Stimulated activated naive B cell treated with anti-CD40 and anti-IgM and Interleukin-4, amounts not matched to agents 10 μg/mL and 1 μg/mL and 100 μg/mL, for 72 hours (primary cell): Measurements from ENCODE around the gene MAPK8.

ENCODE experiments used
- ATAC-seq, 2 donors: fragments of 150-1000 bp; cut with Tn5 transposase; replicated peaks; 2 replicates each; pipeline ENCODE4 v1.10.0; 2021; ENCODE audit warnings: moderate library complexity in 1 of 2
- DNase-seq: peaks from one replicate; pipeline ENCODE4 v3.0.0; 2021
- H3K27ac Mint-ChIP-seq: one replicate; pipeline ENCODE4 v1.8.0; 2022; ENCODE audit warnings: mild to moderate bottlenecking, mixed read lengths
- H3K27me3 Mint-ChIP-seq, 2 donors: one replicate each; pipeline ENCODE4 v1.8.0; 2022; ENCODE audit warnings: mixed read lengths in 2 of 2
- H3K36me3 Mint-ChIP-seq, 2 donors: one replicate each; pipeline ENCODE4 v1.8.0; 2022; ENCODE audit warnings: mixed read lengths in 2 of 2, mild to moderate bottlenecking in 1 of 2
- H3K4me1 Mint-ChIP-seq, 2 donors: one replicate each; pipeline ENCODE4 v1.8.0; 2022; ENCODE audit warnings: mixed read lengths in 2 of 2, mild to moderate bottlenecking in 1 of 2
- H3K4me3 Mint-ChIP-seq, 2 donors: one replicate each; pipeline ENCODE4 v1.8.0; 2022; ENCODE audit warnings: mild to moderate bottlenecking in 2 of 2, mixed read lengths in 2 of 2, moderate library complexity in 1 of 2
- H3K9me3 Mint-ChIP-seq, 2 donors: one replicate each; pipeline ENCODE4 v1.8.0; 2022; ENCODE audit warnings: mixed read lengths in 2 of 2, mild to moderate bottlenecking in 1 of 2

Gene MAPK8

GRCh38 chr10:48460182-48460581 lies 153.7 kb downstream of the MAPK8 start:
- ATAC-seq (no peak), DNase-seq (no peak)
- H3K27ac Mint-ChIP-seq, result no peak overlapping the region
- H3K4me1 Mint-ChIP-seq, result peaks cover 10 to 17% of the 10 kb centered on the region in 2 donors
- H3K9me3 Mint-ChIP-seq, result no peaks in the 10 kb centered on the region
- H3K27me3 Mint-ChIP-seq, result peaks cover 5 to 12% of the 10 kb centered on the region in 2 donors
- no peak overlapping the region for H3K4me3 Mint-ChIP-seq
- H3K36me3 Mint-ChIP-seq, result peaks cover 7 to 10% of the 10 kb centered on the region in 2 donors

- DNase-seq, result no peak
- Mint-ChIP-seq H3K4me3 (no peak overlapping the region), H3K27ac (no peak overlapping the region), H3K36me3 (peaks cover 7 to 10% of the 10 kb centered on the region in 2 donors), H3K9me3 (no peaks in the 10 kb centered on the region), H3K4me1 (peaks cover 6 to 8% of the 10 kb centered on the region in 2 donors), H3K27me3 (peaks cover 5 to 12% of the 10 kb centered on the region in 2 donors)
- no peak for ATAC-seq
Measured at GRCh38 chr10:48461623-48462481, 155.4 kb downstream of the MAPK8 start.

- Mint-ChIP-seq H3K36me3 (peaks cover 6 to 10% of the 10 kb centered on the region in 2 donors), H3K4me3 (no peak overlapping the region), H3K27ac (no peak overlapping the region), H3K27me3 (peaks cover 5 to 9% of the 10 kb centered on the region in 2 donors), H3K9me3 (no peaks in the 10 kb centered on the region), H3K4me1 (peaks cover 1 to 2% of the 10 kb centered on the region in 2 donors)
- DNase-seq, result no peak
- no peak for ATAC-seq
Measured at GRCh38 chr10:48462482-48463020, 156.1 kb downstream of the MAPK8 start.

GRCh38 chr10:48463318-48464003 lies 157.0 kb downstream of the MAPK8 start:
- Mint-ChIP-seq H3K9me3 (no peaks in the 10 kb centered on the region), H3K4me1 (no peaks in the 10 kb centered on the region), H3K27me3 (no peaks in the 10 kb centered on the region), H3K27ac (no peak overlapping the region), H3K36me3 (peaks cover 3 to 5% of the 10 kb centered on the region in 2 donors), H3K4me3 (no peak overlapping the region)
- ATAC-seq, result no peak
- no peak for DNase-seq

GRCh38 chr10:48464121-48464870 lies 157.8 kb downstream of the MAPK8 start:
- H3K27ac Mint-ChIP-seq, result peak overlapping the region; percentile 11
- no peak overlapping the region for H3K4me3 Mint-ChIP-seq
- H3K27me3 Mint-ChIP-seq, result no peaks in the 10 kb centered on the region
- ATAC-seq, result no peak
- no peaks in the 10 kb centered on the region for H3K9me3 Mint-ChIP-seq
- no peak for DNase-seq
- H3K4me1 Mint-ChIP-seq, result no peaks in the 10 kb centered on the region
- peaks cover 0 to 3% of the 10 kb centered on the region in 2 donors for H3K36me3 Mint-ChIP-seq

- H3K27ac Mint-ChIP-seq, result no peak overlapping the region
- H3K9me3 Mint-ChIP-seq, result no peaks in the 10 kb centered on the region
- H3K4me1 Mint-ChIP-seq, result no peaks in the 10 kb centered on the region
- H3K36me3 Mint-ChIP-seq, result no peaks in the 10 kb centered on the region
- ATAC-seq (no peak), DNase-seq (no peak)
- no peak overlapping the region for H3K4me3 Mint-ChIP-seq
- no peaks in the 10 kb centered on the region for H3K27me3 Mint-ChIP-seq
Measured at GRCh38 chr10:48464871-48465736, 158.6 kb downstream of the MAPK8 start.

- DNase-seq (no peak), ATAC-seq (no peak)
- H3K27ac Mint-ChIP-seq, result no peak overlapping the region
- H3K4me1 Mint-ChIP-seq, result no peaks in the 10 kb centered on the region
- no peaks in the 10 kb centered on the region for H3K36me3 Mint-ChIP-seq
- no peak overlapping the region for H3K4me3 Mint-ChIP-seq
- no peaks in the 10 kb centered on the region for H3K27me3 Mint-ChIP-seq
- H3K9me3 Mint-ChIP-seq, result no peaks in the 10 kb centered on the region
Measured at GRCh38 chr10:48465860-48466521, 159.5 kb downstream of the MAPK8 start.

- DNase-seq, result no peak
Measured at GRCh38 chr10:48466611-48467240, 160.2 kb downstream of the MAPK8 start.

GRCh38 chr10:48467669-48468068 lies 161.2 kb downstream of the MAPK8 start:
- ATAC-seq, result no peak
- Mint-ChIP-seq H3K4me1 (no peaks in the 10 kb centered on the region), H3K9me3 (no peaks in the 10 kb centered on the region), H3K4me3 (no peak overlapping the region), H3K27me3 (no peaks in the 10 kb centered on the region), H3K27ac (no peak overlapping the region), H3K36me3 (peaks cover 0 to 2% of the 10 kb centered on the region in 2 donors)
- DNase-seq, result no peak

More at GRCh38 chr10:48466611-48467240, 160.2 kb downstream of the MAPK8 start:
- Mint-ChIP-seq H3K27ac (no peak overlapping the region), H3K9me3 (no peaks in the 10 kb centered on the region), H3K4me1 (no peaks in the 10 kb centered on the region), H3K27me3 (no peaks in the 10 kb centered on the region), H3K36me3 (no peaks in the 10 kb centered on the region), H3K4me3 (no peak overlapping the region)
- no peak for ATAC-seq

GRCh38 chr10:48468130-48468790 lies 161.8 kb downstream of the MAPK8 start:
- Mint-ChIP-seq H3K27ac (no peak overlapping the region), H3K36me3 (peaks cover 0 to 2% of the 10 kb centered on the region in 2 donors), H3K27me3 (no peaks in the 10 kb centered on the region), H3K4me3 (no peak overlapping the region), H3K4me1 (no peaks in the 10 kb centered on the region), H3K9me3 (no peaks in the 10 kb centered on the region)
- DNase-seq, result no peak
- ATAC-seq, result no peak

GRCh38 chr10:48468866-48469511 lies 162.5 kb downstream of the MAPK8 start:
- H3K4me1 Mint-ChIP-seq, result no peaks in the 10 kb centered on the region
- no peaks in the 10 kb centered on the region for H3K27me3 Mint-ChIP-seq
- no peaks in the 10 kb centered on the region for H3K9me3 Mint-ChIP-seq
- H3K36me3 Mint-ChIP-seq, result peaks cover 0 to 2% of the 10 kb centered on the region in 2 donors
- no peak overlapping the region for H3K27ac Mint-ChIP-seq
- DNase-seq (no peak), ATAC-seq (no peak)
- H3K4me3 Mint-ChIP-seq, result no peak overlapping the region

GRCh38 chr10:48469516-48470020 lies 163.1 kb downstream of the MAPK8 start:
- Mint-ChIP-seq H3K4me3 (no peak overlapping the region), H3K27me3 (no peaks in the 10 kb centered on the region), H3K27ac (no peak overlapping the region), H3K4me1 (no peaks in the 10 kb centered on the region), H3K9me3 (no peaks in the 10 kb centered on the region), H3K36me3 (peaks cover 0 to 2% of the 10 kb centered on the region in 2 donors)
- DNase-seq (no peak), ATAC-seq (no peak)
